GM19395 (cell line): ENCODE data around the gene LAMB4.

Experiments used
- ATAC-seq: cut with Tn5 transposase; IDR thresholded peaks from one replicate; pipeline ENCODE4 v1.9.1; 2021; ENCODE audit warnings: mild to moderate bottlenecking, moderate library complexity; ENCODE audit not compliant: unreplicated experiment

LAMB4 gene

DNA sequence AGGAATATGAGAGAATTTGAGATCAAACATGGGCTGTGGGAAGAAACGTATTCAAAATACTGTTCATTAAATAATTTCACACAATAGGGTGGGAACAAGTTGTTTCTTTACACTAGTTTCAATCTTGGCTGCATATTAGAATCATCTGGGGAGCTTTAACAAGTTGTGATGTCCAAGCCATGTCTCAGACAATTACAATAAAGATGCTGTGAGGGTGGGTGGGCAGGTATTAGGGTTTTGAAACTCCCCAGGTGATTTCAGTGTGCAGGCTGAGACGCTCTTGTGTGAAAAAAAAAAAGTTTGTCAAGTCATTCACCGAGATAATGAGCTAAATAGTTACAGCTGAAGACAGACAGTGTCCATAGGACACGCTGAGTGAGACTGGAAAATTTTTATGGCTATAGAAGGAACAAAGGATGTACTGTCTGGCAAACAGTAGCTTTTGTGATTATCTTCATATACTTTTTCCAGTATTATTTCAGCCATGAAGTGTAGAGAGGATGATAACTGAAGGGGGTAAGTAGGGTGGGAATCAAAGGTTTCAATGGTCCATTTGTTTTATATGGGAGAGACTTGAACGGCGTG lies 12.6 kb upstream of the LAMB4 start:
- ATAC-seq = no peak

DNA sequence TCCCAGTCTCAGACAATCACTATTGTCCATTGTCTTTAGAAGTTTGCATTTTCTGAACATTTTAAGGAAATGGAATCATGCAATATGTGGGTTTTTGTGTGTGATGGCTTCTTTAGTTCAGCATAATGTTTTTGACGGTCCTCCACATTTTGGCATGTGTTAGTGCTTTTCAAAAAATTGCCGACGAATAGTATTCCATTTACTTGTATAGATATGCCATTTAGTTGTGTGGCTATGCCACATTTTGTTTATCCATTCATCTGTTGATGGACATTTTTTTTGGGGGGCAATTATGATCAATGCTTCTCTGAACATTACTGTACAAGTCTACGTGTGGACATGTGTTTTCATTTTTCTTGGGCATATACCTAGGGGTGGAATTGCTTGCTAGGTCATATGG lies 12.0 kb upstream of the LAMB4 start:
- no peak for ATAC-seq

DNA sequence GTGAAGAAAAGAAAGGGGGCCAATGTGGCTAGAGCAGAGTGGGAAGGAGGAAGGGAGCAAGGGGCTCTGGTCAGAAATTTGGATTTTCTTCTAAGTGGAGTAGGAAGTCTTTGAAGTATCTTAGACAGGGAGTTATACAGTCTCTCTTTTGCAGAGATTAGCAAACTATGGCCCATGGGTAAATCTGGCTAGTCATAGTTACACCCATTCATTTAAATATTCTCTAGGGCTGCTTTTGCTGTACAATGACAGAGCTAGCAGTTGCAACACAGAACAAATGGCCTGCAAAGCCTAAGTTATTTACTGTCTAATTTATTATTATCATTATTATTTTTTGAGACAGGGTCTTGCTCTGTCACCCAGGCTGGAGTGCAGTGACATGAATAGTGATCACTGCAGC lies 10.5 kb upstream of the LAMB4 start:
- no peak for ATAC-seq

DNA sequence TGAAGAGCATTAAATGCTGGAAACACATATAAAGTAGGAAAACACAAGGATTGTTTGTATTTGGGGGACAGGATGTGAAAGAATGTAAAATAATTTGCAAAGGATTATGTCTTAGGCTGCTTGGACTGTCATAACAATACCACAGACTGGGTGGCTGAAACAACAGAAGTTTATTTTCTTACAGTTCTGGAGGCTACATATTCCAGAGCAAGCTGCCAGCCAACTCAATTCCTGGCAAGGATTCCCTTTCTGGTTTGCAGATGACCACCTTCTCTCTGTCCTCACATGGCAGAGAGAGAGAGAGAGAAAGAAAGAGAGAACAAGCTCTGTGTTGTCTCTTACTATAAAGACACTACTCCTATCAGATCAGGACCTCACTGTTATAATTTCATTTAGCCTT lies 8.8 kb upstream of the LAMB4 start:
- no peak for ATAC-seq

DNA sequence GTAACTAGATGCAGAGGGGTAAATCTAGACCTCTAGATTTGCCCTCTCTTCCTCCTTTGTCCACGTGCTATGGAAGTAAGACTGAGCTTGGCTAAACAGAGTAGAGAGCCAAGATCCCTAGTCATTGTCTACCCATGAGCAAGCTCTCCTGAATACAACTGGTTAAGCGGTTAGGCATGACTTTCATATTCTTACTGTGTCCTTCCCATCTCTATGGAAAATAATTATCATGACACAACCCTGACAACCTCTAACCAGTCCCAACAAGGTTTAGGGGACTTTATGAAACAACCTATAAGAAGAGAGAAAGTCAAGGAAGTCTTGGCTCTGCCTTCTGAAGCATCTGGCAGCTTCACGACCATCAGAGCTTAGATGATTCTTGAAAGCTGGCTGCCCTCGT lies 7.8 kb upstream of the LAMB4 start:
- no peak for ATAC-seq

DNA sequence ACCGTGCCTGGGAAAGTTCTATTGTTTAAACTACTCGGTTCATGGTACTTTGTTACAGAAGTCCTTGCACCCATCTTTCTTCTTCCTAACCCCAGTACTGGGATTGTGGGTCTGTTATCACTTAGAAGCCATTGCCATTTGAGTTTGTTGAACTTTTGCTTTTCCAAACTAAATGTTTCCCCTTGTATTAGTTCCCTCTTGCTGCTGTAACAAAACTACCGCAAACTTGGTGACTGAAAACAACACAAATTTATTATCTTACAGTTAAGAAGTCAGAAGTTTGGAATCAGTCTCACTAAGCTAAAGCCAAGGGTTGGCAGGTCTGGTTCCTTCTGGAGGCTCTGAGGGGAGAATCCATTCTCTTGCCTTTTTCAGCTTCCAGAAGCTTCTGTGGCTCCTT lies 6.9 kb upstream of the LAMB4 start:
- ATAC-seq = no peak

DNA sequence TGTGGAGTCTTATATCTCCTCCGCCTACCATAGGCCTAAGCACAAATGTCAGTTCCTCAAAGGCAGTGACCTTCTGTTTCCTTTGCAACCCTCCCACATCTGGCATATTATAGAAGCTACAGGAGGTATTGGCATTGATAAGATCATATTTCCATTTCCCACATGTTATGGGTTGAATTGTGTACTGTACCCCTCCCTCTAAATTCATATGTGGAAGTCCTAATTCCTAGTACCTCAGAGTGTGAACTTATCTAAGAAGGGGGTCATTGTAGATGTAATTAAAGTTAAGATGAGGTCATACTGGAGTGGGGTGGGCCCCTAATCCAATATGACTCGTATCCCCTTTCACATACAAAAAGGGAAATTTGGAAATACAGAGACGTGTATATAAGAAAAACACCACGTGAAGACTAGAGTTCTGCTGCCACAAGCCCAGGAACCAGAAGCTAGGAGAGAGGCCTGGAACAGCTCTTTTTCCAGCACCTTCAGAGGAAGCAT lies 6.1 kb upstream of the LAMB4 start:
- peak; percentile 20 for ATAC-seq

DNA sequence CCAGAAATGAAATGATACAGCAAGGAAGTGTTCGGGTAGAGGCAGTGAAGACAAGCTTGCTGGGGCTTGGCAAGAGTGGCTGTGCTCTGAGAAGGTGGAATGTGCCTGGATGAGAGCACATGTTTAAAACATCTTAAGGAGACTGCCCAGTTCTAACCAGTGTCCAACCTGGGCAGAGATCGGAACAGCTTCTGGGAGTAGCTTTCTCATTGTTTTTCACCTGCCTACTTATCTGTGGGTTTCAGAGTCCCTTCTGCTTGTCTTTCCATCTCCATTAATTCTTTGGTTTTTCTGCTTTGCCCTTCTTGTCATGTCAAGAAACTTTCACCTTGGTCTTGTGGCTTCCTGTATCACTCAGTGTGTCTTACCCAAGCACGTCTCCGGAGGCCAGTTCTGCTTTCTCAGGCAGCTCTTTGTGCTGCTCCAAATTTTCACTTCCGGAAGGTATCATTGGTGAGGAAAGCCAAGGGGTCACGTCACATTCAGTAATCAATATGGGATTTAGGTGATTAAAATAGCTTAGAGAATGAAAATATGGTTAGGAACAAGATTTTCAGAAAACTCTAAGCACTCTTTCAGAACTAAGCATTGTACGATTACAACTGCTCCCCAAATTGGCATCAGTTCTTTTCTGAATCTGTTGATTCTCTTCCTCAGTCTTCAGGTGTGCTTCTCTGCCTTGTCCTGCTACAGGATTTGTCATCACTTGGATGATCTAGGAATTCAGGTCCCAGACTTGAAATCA lies 5.5 kb upstream of the LAMB4 start:
- ATAC-seq = peak; percentile 99

DNA sequence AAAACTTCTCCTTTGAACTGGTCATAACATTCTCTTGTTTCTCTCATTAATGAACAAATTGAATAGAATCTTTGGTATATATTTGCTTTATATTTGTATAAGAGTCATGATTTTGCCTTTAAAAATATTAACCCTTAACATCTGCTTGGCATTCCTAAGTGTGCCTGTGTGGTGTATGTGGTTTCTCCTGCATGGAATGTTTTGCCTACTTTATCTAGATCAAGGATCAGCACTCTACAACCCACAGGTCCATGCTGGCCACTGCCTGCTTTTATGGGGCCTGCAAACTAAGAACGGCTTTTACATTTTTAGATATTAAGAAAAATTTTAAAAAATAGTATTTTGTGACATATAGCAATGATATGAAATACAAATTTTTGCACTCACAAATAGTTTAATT lies 4.3 kb upstream of the LAMB4 start:
- no peak for ATAC-seq

DNA sequence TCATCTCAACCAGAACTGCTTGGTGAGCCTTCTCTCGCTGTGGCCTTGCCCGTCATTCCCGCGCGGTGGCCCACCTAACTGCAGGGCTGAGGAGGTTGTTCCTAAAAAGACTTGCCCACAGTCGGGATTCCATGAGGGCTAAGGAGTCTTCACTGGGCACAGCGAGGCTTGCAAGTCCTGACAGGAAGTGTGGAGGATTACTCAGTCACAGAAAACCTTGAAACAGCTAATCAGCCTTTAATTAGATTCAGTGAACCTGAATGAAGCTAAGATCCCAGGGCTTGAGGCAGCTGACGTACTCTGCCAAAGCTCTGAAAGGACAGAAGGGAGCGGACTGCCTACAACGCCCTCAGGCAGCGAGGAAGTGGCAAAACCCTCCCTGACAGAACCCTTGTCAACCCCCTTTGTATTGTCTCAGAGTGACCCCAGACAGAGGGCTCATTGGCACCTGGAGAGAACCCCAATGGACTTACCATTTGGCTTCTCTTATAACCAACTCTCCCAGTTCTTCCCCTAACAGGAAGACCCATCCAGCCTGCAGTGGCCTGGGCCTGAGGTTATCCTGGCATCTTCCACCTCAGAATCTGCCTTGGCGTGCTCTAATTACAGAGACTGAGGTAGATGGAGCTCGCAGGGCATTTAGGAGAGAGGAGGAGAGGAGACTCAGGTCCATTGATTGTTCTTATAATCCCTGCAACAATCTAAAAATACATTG lies 2.5 kb upstream of the LAMB4 start:
- no peak for ATAC-seq

DNA sequence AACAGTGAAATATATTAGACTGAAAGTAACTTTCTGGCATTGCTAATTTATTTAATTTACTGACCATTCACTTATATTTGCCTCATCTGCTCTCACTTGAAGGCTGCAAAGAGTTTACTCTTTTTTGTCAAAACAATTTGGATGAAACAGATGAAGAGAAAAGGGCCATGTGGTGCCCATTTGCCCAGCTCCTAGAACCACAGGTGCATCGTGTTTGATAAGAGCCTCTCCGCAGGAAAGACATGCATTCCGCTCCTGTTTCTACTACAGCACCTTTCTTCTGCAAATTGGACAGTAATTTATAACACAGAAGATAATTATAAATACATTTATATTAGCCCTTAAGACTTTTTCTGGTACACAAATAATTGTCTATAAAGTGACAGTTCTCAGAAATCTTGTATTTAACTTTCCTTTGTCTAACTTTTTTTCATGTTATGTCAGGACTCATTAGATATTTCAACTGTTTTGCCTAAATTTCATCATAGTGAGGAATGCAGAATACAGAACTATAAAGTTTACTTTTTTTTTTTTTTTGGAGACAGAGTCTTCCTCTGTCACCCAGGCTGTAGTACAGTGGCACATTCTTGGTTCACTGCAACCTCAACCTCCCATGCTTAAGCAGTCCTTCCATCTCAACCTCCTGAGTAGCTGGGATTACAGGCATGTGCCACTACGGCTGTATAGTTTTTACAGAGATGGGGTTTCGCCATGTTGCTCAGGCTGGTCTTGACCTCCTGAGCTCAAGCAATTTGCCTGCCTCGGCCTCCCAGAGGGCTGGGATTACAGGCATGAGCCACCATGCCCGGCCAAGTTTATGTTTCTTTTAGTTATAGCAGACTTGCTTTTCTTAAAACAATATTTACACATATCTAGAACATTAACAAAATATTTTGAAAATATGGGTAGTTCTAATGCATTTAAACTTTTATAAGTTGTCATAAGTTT lies 869 bp downstream of the LAMB4 start:
- ATAC-seq = no peak

DNA sequence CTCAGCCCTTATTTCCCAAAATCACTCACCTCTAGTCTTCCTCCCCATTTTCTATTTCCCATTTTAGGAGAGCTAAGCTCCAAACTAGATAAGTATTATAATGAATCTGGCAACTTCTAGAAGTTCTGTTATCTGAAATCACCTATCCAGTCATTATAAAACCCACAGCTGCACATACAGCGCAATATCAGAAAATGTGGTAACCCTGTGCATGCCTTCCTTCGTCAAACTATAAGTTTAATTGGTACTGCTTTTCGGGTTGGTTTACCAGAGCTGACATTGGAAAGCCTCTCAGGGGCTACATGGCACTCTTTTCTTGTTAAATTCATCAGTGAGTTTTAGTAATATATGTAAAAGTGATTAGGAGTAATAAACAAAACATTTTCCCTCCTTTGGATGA lies 1.6 kb downstream of the LAMB4 start:
- ATAC-seq = no peak

DNA sequence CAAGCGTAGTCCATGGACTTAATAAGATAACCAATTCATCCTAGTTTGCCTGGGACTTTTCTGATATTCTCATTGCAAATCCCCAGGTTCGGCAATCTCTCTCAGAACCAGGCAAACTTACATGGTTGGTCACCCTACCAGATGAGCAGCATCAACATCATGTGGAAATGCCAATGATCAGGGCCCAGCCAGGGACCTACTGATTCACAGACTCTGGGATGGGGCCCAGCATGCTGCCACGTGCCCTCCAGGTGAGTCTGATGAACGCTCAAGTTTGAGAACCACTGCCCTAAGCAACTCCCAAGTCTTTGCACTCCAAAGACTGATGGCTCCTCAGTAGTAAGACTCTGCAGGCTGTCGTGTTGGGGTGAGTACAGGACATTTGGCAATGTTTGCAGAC lies 2.7 kb downstream of the LAMB4 start:
- no peak for ATAC-seq

DNA sequence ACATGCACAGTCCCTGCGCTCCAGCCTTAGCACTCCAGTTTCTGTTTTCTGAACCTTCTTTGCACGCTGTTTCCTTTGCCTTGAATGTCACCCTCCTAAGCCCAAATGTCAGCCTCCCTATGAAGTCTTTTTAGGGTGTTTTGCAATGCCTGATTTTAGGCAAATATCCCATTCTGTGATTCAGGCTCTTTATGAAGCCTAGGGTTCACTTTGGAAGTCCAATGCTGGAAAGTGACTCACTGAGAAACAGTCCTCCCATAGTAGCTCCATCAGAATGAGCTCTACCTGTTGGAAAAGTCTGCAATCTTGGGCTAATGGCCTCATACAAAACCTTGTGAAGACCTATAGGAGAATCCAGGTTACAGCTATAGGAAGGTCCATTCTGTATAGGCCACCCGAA lies 5.3 kb downstream of the LAMB4 start:
- no peak for ATAC-seq

DNA sequence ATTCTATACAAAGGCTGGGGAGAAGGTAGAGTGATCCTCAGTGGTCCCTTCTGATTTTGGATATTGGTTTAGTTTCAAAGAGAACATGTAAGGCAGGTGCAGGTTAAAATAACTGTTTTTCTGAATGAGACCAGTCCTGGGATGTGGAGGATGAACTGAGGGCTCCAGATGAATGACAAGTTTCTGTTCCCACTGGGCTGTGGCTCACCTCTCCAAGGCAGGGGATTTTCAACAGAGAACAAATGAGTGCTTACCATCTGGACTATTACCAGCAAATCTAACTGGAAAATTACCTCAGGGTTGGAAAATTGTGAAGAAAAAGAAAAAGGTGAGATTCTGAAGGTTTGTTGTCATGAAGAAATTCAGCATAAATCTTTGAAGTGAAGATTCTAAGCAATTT lies 8.0 kb downstream of the LAMB4 start:
- no peak for ATAC-seq

DNA sequence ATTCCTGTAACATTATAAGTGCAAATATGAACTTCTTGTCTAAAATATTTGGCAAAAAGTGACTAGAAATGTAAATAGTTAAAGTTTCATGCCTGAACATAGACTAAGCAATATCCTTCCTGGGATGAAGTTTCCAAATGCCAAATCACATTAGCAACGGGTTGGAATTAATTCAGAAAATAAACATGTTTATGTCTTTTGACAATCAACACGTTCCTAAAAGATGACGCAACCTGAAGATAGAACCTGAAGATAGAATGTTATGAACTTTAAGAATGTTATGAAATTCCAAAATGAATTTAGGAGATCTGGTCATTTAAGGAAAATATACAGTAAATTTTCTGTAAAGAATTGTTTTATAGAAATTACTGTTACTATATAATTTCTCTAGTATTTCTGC lies 9.2 kb downstream of the LAMB4 start:
- no peak for ATAC-seq

DNA sequence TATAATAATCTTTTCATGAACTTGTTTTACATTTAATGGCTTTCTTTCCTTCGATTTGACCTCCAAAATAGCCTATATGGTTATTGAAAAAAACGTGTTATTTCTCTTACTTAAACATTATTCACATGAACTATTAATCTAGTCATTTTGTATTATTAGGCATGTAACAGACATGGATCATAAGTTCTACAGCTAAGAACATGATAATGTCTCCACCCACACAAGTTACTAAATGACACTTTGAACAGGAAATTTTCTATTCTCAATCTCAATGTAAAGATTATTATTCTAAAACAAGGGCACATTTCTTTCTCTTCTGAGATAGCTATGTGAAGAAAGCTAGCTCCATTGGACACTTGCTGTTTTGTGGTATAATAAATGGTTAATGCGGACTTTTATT lies 10.0 kb downstream of the LAMB4 start:
- ATAC-seq = no peak

DNA sequence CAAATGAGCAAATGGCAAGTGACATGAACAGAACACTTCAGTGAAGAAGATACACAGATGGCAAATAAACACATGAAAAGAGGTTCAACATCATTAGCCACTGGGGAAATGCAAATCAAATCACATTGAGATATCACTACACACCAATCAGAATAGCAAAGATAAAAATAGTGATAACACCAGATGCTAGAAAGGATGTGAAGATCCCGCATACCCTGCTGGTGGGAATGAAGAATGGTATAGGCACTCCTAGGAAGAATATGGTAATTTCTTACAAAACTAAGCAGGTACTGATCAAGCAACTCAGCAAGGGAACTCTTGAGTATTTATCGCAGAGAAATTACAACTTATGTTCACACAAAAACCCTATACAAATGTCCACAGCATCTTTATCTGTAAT lies 11.2 kb downstream of the LAMB4 start:
- no peak for ATAC-seq

DNA sequence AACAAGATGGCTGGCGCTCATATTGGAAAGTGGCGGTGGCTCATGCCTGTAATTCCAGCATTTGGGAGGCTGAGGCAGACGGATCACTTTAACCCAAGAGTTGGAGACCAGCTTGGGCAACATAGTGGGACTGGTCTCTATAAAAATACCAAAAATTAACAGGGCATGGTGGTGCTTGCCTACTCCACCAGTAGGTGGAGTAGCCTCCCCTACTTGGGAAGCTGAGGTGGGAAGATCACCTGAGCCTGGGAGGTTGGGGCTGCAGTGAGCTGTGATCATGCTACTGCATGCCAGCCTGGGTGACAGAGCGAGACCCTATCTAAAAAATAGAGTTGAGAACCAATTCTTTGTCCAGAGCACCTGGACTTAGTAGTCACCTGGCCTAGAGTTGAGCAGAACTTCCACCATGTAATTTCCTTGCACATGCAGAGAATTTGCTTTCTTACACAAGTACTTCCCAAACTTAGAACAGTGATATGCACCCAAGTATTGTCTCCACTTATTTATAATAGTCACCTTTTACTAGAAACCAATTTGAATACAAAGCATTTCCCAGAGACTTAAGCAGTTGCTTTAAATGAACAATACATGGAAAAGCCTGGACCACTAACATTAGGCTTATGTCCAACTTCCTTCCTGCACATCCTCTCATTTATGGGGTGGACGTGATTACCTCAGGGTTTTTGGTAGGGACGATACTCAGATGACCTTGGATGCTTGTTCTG lies 15.9 kb downstream of the LAMB4 start:
- ATAC-seq = peak; percentile 88

DNA sequence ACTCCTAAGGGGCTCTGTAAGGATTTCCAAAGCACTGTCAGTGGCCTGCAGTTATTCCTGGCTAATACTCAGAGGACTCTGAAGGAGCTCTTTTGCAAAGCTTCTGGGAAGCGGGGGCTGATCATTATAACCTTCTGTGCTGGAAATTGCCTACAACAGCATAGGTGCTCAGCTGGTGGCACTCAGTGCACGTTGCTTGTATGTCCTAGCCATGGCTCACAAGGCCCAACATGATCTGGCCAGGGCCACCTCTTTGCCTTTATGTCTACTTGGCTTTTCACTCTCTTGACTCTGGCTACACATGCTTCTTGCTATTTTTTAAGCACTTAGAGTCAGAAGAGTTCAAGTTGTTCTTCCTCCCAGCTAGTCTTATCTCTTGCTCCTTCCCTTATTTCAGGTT lies 17.5 kb downstream of the LAMB4 start:
- ATAC-seq = no peak
